ENCODE measurements around the gene EVI2A.

EVI2A gene

GRCh38 chr17:31272803-31273202 is 48.6 kb downstream of the EVI2A start:
- TF ChIP-seq ZNF560 (tag by site-specific recombination; IDR thresholded peaks at IDR 0.05; ENCODE audit: borderline replicate concordance) (no peak), RBAK (tag by site-specific recombination; IDR thresholded peaks at IDR 0.05) (no peak), BCL11A (tag by site-specific recombination; IDR thresholded peaks at IDR 0.05; ENCODE audit: low read depth) (no peak)
- Histone ChIP-seq H3K4me3 (ENCODE audit: low read depth, low read length) (no peak overlapping the region), H3K9me3 (ENCODE audit: control insufficient read depth, insufficient read depth, low read depth, low read length) (no peaks in the 10 kb centered on the region), H3K4me1 (ENCODE audit: control insufficient read depth, insufficient read depth, low read length) (peaks cover 7% of the 10 kb centered on the region), H3K27ac (ENCODE audit: extremely low read depth, low read depth, low read length) (no peak overlapping the region), H3K36me3 (ENCODE audit: control insufficient read depth in 2 of 2, insufficient read depth in 1 of 2, low read length in 2 of 2) (peaks cover 27 to 44% of the 10 kb centered on the region in 2 experiments)
- ChIA-PET CTCF (interaction anchor here (1.0 kb wide), 1 partner anchor 333 kb away, joined by 3 read pairs; no protein-coding TSS in a partner anchor), POLR2A (no interaction called here)

GRCh38 chr17:31272236-31272635 is 49.2 kb downstream of the EVI2A start:
- Histone ChIP-seq H3K36me3 (ENCODE audit: control insufficient read depth in 2 of 2, insufficient read depth in 1 of 2, low read length in 2 of 2) (peaks cover 28 to 44% of the 10 kb centered on the region in 2 experiments), H3K9me3 (ENCODE audit: control insufficient read depth, insufficient read depth, low read depth, low read length) (no peaks in the 10 kb centered on the region), H3K4me1 (ENCODE audit: control insufficient read depth, insufficient read depth, low read length) (peaks cover 7% of the 10 kb centered on the region), H3K4me3 (ENCODE audit: low read depth, low read length) (no peak overlapping the region), H3K27ac (ENCODE audit: extremely low read depth, low read depth, low read length) (no peak overlapping the region)
- POLR2A ChIA-PET = no interaction called here
- no peak for TF ChIP-seq BCL11A (tag by site-specific recombination; IDR thresholded peaks at IDR 0.05; ENCODE audit: low read depth)
- TF ChIP-seq, protein P1, sequence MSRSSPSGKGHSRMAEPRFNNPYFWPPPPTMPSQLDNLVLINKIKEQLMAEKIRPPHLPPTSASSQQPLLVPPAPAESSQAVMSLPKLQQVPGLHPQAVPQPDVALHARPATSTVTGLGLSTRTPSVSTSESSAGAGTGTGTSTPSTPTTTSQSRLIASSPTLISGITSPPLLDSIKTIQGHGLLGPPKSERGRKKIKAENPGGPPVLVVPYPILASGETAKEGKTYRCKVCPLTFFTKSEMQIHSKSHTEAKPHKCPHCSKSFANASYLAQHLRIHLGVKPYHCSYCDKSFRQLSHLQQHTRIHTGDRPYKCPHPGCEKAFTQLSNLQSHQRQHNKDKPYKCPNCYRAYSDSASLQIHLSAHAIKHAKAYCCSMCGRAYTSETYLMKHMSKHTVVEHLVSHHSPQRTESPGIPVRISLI (tag by site-specific recombination; IDR thresholded peaks at IDR 0.05) = no peak
- TF ChIP-seq ZIC2 (tag by site-specific recombination; IDR thresholded peaks at IDR 0.05) = no peak
- TF ChIP-seq ZFP69B (tag by site-specific recombination; IDR thresholded peaks at IDR 0.05) = no peak
- no peak for TF ChIP-seq ZNF114 (tag by site-specific recombination; IDR thresholded peaks at IDR 0.05)
- TF ChIP-seq ZNF140 (tag by site-specific recombination; IDR thresholded peaks at IDR 0.05) = no peak
- TF ChIP-seq, protein P2, sequence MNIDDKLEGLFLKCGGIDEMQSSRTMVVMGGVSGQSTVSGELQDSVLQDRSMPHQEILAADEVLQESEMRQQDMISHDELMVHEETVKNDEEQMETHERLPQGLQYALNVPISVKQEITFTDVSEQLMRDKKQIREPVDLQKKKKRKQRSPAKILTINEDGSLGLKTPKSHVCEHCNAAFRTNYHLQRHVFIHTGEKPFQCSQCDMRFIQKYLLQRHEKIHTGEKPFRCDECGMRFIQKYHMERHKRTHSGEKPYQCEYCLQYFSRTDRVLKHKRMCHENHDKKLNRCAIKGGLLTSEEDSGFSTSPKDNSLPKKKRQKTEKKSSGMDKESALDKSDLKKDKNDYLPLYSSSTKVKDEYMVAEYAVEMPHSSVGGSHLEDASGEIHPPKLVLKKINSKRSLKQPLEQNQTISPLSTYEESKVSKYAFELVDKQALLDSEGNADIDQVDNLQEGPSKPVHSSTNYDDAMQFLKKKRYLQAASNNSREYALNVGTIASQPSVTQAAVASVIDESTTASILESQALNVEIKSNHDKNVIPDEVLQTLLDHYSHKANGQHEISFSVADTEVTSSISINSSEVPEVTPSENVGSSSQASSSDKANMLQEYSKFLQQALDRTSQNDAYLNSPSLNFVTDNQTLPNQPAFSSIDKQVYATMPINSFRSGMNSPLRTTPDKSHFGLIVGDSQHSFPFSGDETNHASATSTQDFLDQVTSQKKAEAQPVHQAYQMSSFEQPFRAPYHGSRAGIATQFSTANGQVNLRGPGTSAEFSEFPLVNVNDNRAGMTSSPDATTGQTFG (tag by site-specific recombination; IDR thresholded peaks at IDR 0.05; ENCODE audit: borderline replicate concordance) = no peak
- no peak for TF ChIP-seq YY2 (tag by site-specific recombination; IDR thresholded peaks at IDR 0.05)
- TF ChIP-seq ZBTB21 (tag by site-specific recombination; IDR thresholded peaks at IDR 0.05) = no peak
- CTCF ChIA-PET = interaction anchor here (1.0 kb wide), 1 partner anchor 332 kb away, joined by 3 read pairs; no protein-coding TSS in a partner anchor

DNA sequence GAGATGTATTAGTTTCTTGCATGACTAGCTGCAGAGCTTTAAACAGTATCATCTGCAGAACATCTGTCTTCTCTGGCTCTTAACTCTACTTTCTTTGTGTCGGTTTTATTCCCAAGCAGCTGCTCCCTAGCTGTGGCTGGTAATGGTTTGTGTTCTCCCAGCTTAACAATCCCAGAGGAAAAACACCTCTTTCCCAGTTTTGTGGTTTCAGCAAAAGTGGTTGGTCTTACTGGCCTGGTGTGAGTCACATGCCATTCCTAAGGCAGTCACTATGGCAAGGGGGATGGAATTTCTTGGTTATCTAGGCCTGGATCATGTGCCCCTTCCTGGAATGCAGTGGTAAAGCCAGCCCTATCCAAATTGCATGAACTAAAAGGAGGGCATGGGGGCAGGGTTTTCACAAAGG is 51.8 kb downstream of the EVI2A start:
- no peaks in the 10 kb centered on the region for H3K9me3 ChIP-seq (ENCODE audit: control insufficient read depth, insufficient read depth, low read depth, low read length)
- no peak overlapping the region for H3K4me3 ChIP-seq (ENCODE audit: low read depth, low read length)
- ChIA-PET CTCF (interaction anchor here (0.6 kb wide), 1 partner anchor 262 kb away, joined by 3 read pairs; no protein-coding TSS in a partner anchor), POLR2A (interaction anchor here (0.6 to 0.9 kb wide), 3 partner anchors 18 to 261 kb away, joined by 3 to 4 read pairs (median 4); no protein-coding TSS in a partner anchor)
- H3K4me1 ChIP-seq (ENCODE audit: control insufficient read depth, insufficient read depth, low read length) = peaks cover 7% of the 10 kb centered on the region
- peaks cover 43 to 57% of the 10 kb centered on the region in 2 experiments for H3K36me3 ChIP-seq (ENCODE audit: control insufficient read depth in 2 of 2, insufficient read depth in 1 of 2, low read length in 2 of 2)
- no peak overlapping the region for H3K27ac ChIP-seq (ENCODE audit: extremely low read depth, low read depth, low read length)
- TF ChIP-seq ZNF521 (tag by site-specific recombination; IDR thresholded peaks at IDR 0.05) (no peak), SCRT1 (tag by site-specific recombination; IDR thresholded peaks at IDR 0.05; ENCODE audit: borderline replicate concordance) (no peak), ZBTB17 (tag by site-specific recombination; IDR thresholded peaks at IDR 0.05) (0 out of 2 replicates have a peak, but pooled peaks have one; percentile 19), PRDM10 (tag by site-specific recombination; IDR thresholded peaks at IDR 0.05) (peak; percentile 73), BCL6B (tag by site-specific recombination; IDR thresholded peaks at IDR 0.05) (peak; percentile 98), ZNF560 (tag by site-specific recombination; IDR thresholded peaks at IDR 0.05; ENCODE audit: borderline replicate concordance) (no peak), ZNF449 (tag by site-specific recombination; IDR thresholded peaks at IDR 0.05) (peak; percentile 24; the same call in 1 of the 2 replicates), PRDM1 (tag by site-specific recombination; IDR thresholded peaks at IDR 0.05) (peak; percentile 79)
- TF ChIP-seq, protein P3, sequence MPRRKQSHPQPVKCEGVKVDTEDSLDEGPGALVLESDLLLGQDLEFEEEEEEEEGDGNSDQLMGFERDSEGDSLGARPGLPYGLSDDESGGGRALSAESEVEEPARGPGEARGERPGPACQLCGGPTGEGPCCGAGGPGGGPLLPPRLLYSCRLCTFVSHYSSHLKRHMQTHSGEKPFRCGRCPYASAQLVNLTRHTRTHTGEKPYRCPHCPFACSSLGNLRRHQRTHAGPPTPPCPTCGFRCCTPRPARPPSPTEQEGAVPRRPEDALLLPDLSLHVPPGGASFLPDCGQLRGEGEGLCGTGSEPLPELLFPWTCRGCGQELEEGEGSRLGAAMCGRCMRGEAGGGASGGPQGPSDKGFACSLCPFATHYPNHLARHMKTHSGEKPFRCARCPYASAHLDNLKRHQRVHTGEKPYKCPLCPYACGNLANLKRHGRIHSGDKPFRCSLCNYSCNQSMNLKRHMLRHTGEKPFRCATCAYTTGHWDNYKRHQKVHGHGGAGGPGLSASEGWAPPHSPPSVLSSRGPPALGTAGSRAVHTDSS (tag by site-specific recombination; IDR thresholded peaks at IDR 0.05) = no peak

All from HEK293 (cell line).